H1 (cell line): ENCODE measurements around the gene VAT1L. TPM values are rescaled to one million over a fixed set of nuclear protein-coding genes. Genes with fewer than 3 reads are reported as not detected.

Experiments used
- CTCF ChIA-PET: fragments of 300-600 bp; sonication (Branson Sonifier 250); formaldehyde crosslinking; loops from one replicate; lab custom pipeline; 2021; ENCODE audit not compliant: partially characterized antibody; lab: Charles Lee
- POLR2A ChIA-PET: fragments of 300-600 bp; sonication (Branson Sonifier 250); formaldehyde crosslinking; loops from one replicate; lab custom pipeline; 2021; ENCODE audit warnings: inconsistent platforms; ENCODE audit not compliant: partially characterized antibody; lab: Charles Lee
- DNase-seq, 2 experiments: peaks; one replicate each; pipeline versions ENCODE4 v3.0.0 to v3.0.0-alpha.2; 2010 to 2022; ENCODE audit warnings: low spot score in 2 of 2, low read depth in 1 of 2, mixed read lengths in 1 of 2
- FAIRE-seq: peaks from 2 replicates; lab custom pipeline; 2011; peaks lifted over from hg19 to GRCh38; lab: Jason Lieb, UNC
- H2AFZ ChIP-seq: 2 replicates; pipeline ENCODE4 v1.8.1; 2012; ENCODE audit warnings: low read length, inconsistent platforms
- H2AK5ac ChIP-seq: 2 replicates; pipeline ENCODE4 v1.6.1; 2013; ENCODE audit warnings: low read depth, low read length
- H2BK120ac ChIP-seq: replicated peaks from 2 replicates; pipeline ENCODE3; 2013; ENCODE audit warnings: low read depth, low read length, inconsistent platforms
- H2BK12ac ChIP-seq: 2 replicates; pipeline ENCODE4 v1.6.1; 2013; ENCODE audit warnings: low read depth, low read length
- H2BK15ac ChIP-seq: 2 replicates; pipeline ENCODE4 v1.6.1; 2013; ENCODE audit warnings: low read length
- H2BK20ac ChIP-seq: 2 replicates; pipeline ENCODE4 v1.6.1; 2013; ENCODE audit warnings: low read length
- H2BK5ac ChIP-seq: 2 replicates; pipeline ENCODE4 v1.6.1; 2013; ENCODE audit warnings: low read depth, low read length
- H3K14ac ChIP-seq: 2 replicates; pipeline ENCODE4 v1.6.1; 2013; ENCODE audit warnings: inconsistent platforms; ENCODE audit not compliant: insufficient read length
- H3K18ac ChIP-seq: 2 replicates; pipeline ENCODE4 v1.6.1; 2013; ENCODE audit warnings: low read length; ENCODE audit errors: extremely low read depth
- H3K23ac ChIP-seq: 2 replicates; pipeline ENCODE4 v1.6.1; 2013; ENCODE audit warnings: inconsistent platforms; ENCODE audit not compliant: insufficient read length
- H3K23me2 ChIP-seq: 2 replicates; pipeline ENCODE4 v1.6.1; 2013; ENCODE audit warnings: low read depth, low read length
- H3K27ac ChIP-seq: 2 replicates; pipeline ENCODE4 v1.6.1; 2011; ENCODE audit warnings: low read depth, low read length, inconsistent platforms
- H3K27me3 ChIP-seq, 4 experiments: replicated peaks in 1 of 4; 1 replicate in 1 of 4; 2 replicates in 3 of 4; pipeline versions ENCODE4 v1.6.1 to v1.8.1; 2011 to 2013; ENCODE audit warnings: low read length in 3 of 4, mild to moderate bottlenecking in 3 of 4, inconsistent platforms in 2 of 4, mixed read lengths in 2 of 4, moderate library complexity in 1 of 4; ENCODE audit not compliant: control insufficient read depth in 3 of 4, insufficient read depth in 3 of 4; ENCODE audit errors: extremely low read depth in 1 of 4
- H3K36me3 ChIP-seq, 4 experiments: 2 replicates each; pipeline versions ENCODE4 v1.6.1 to v1.8.1; 2011 to 2013; ENCODE audit warnings: mild to moderate bottlenecking in 4 of 4, low read length in 3 of 4, moderate library complexity in 2 of 4, control low read depth in 1 of 4, inconsistent platforms in 1 of 4; ENCODE audit not compliant: insufficient read depth in 4 of 4, control insufficient read depth in 2 of 4
- H3K4ac ChIP-seq: replicated peaks from 2 replicates; pipeline ENCODE3; 2013; ENCODE audit warnings: low read length, low read depth, mixed read lengths, inconsistent platforms; ENCODE audit not compliant: insufficient read length
- H3K4me1 ChIP-seq, 4 experiments: replicated peaks in 1 of 4; 1 replicate in 1 of 4; 2 replicates in 3 of 4; pipeline versions ENCODE4 v1.6.1 to v1.8.1; 2011 to 2013; ENCODE audit warnings: low read length in 3 of 4, inconsistent platforms in 2 of 4, mixed read lengths in 1 of 4; ENCODE audit not compliant: insufficient read depth in 4 of 4, control insufficient read depth in 3 of 4
- H3K4me2 ChIP-seq, 2 experiments: 2 replicates each; pipeline versions ENCODE4 v1.6.1 to v1.8.1; 2011 to 2013; ENCODE audit warnings: low read depth in 2 of 2, low read length in 2 of 2, control low read depth in 1 of 2, inconsistent platforms in 1 of 2, mild to moderate bottlenecking in 1 of 2; ENCODE audit not compliant: insufficient read depth in 1 of 2
- H3K4me3 ChIP-seq, 4 experiments: fragments of 200-600, 300-600 bp in 1 of 4; sonication (generic), shearing (Covaris generic), sonication (Bioruptor Twin) in 1 of 4; 2 replicates each; pipeline versions ENCODE4 v1.5.1 to v1.8.1; 2011 to 2016; ENCODE audit warnings: low read length in 4 of 4, low read depth in 3 of 4, control low read depth in 2 of 4, inconsistent platforms in 2 of 4, mild to moderate bottlenecking in 2 of 4, mixed read lengths in 1 of 4, moderate library complexity in 1 of 4; ENCODE audit not compliant: insufficient read depth in 2 of 4; ENCODE audit errors: extremely low read depth in 1 of 4
- H3K56ac ChIP-seq: replicated peaks from 2 replicates; pipeline ENCODE3; 2013; ENCODE audit warnings: low read depth, mild to moderate bottlenecking, mixed read lengths, low read length, inconsistent platforms; ENCODE audit not compliant: insufficient read length
- H3K79me1 ChIP-seq: 2 replicates; pipeline ENCODE4 v1.6.1; 2013; ENCODE audit warnings: low read depth, low read length, control low read depth
- H3K79me2 ChIP-seq, 2 experiments: 2 replicates each; pipeline versions ENCODE4 v1.6.1 to v1.8.1; 2012 to 2013; ENCODE audit warnings: low read length in 2 of 2, mild to moderate bottlenecking in 2 of 2, inconsistent platforms in 1 of 2; ENCODE audit not compliant: insufficient read depth in 2 of 2, control insufficient read depth in 1 of 2
- H3K9ac ChIP-seq, 4 experiments: replicated peaks in 1 of 4; 1 replicate in 1 of 4; 2 replicates in 3 of 4; pipeline versions ENCODE4 v1.6.1 to v1.8.1; 2011 to 2013; ENCODE audit warnings: low read depth in 3 of 4, low read length in 3 of 4, control low read depth in 2 of 4, mild to moderate bottlenecking in 2 of 4, moderate library complexity in 2 of 4, inconsistent platforms in 1 of 4; ENCODE audit errors: extremely low read depth in 1 of 4
- H3K9me3 ChIP-seq, 2 experiments: 2 replicates each; pipeline versions ENCODE4 v1.6.1 to v1.8.1; 2012 to 2013; ENCODE audit warnings: mild to moderate bottlenecking in 2 of 2, moderate library complexity in 2 of 2, control low read depth in 1 of 2, inconsistent platforms in 1 of 2, low read depth in 1 of 2, low read length in 1 of 2, mixed read lengths in 1 of 2; ENCODE audit not compliant: insufficient read depth in 2 of 2
- H4K20me1 ChIP-seq, 2 experiments: replicated peaks in 1 of 2; 2 replicates each; pipeline versions ENCODE3 to v1.8.1; 2011 to 2013; ENCODE audit warnings: inconsistent platforms in 2 of 2, low read length in 2 of 2, mild to moderate bottlenecking in 1 of 2; ENCODE audit not compliant: insufficient read depth in 2 of 2, control insufficient read depth in 1 of 2
- H4K5ac ChIP-seq: 2 replicates; pipeline ENCODE4 v1.6.1; 2013; ENCODE audit warnings: low read length, low read depth, mixed read lengths, inconsistent platforms; ENCODE audit not compliant: insufficient read length
- H4K8ac ChIP-seq: 2 replicates; pipeline ENCODE4 v1.8.0; 2013; ENCODE audit warnings: mild to moderate bottlenecking, moderate library complexity, low read length, inconsistent platforms; ENCODE audit not compliant: insufficient read depth; ENCODE audit errors: extremely low read depth
- H4K91ac ChIP-seq: replicated peaks from 2 replicates; pipeline ENCODE3; 2013; ENCODE audit warnings: low read length, mixed read lengths, inconsistent platforms; ENCODE audit not compliant: insufficient read length
- ATF3 ChIP-seq: IDR thresholded peaks from 2 replicates; pipeline ENCODE4 v1.6.1; 2011; ENCODE audit warnings: low read depth, mild to moderate bottlenecking, low read length; ENCODE audit not compliant: insufficient read depth
- EP300 ChIP-seq, 2 experiments: IDR thresholded peaks; 1 replicate in 1 of 2; 2 replicates in 1 of 2; pipeline ENCODE4 v1.6.1; 2011 to 2012; ENCODE audit warnings: low read depth in 2 of 2, low read length in 2 of 2, mild to moderate bottlenecking in 2 of 2, borderline replicate concordance in 1 of 2, inconsistent platforms in 1 of 2, moderate library complexity in 1 of 2
- GABPA ChIP-seq: IDR thresholded peaks from 2 replicates; pipeline ENCODE4 v1.6.1; 2011; ENCODE audit warnings: mild to moderate bottlenecking, low read length, moderate library complexity, borderline replicate concordance; ENCODE audit not compliant: insufficient read depth
- HDAC6 ChIP-seq: IDR thresholded peaks from one replicate; pipeline ENCODE4 v1.7.1; 2012; ENCODE audit warnings: low read depth, mild to moderate bottlenecking, inconsistent platforms, low read length, moderate library complexity
- KDM4A ChIP-seq: IDR thresholded peaks from one replicate; pipeline ENCODE4 v1.7.1; 2012; ENCODE audit warnings: low read depth, mild to moderate bottlenecking, moderate library complexity, low read length, inconsistent platforms; ENCODE audit not compliant: severe bottlenecking
- NANOG ChIP-seq: IDR thresholded peaks from 2 replicates; pipeline ENCODE4 v1.6.1; 2011; ENCODE audit warnings: low read length, low read depth, mild to moderate bottlenecking, inconsistent platforms; ENCODE audit not compliant: insufficient read depth, poor library complexity, severe bottlenecking
- NRF1 ChIP-seq: IDR thresholded peaks from 2 replicates; pipeline ENCODE4 v1.6.1; 2011; ENCODE audit warnings: mild to moderate bottlenecking, low read depth, low read length, improper control_type of control experiment
- RFX5 ChIP-seq: IDR thresholded peaks from 2 replicates; pipeline ENCODE4 v1.6.1; 2011; ENCODE audit warnings: low read depth, low read length, improper control_type of control experiment, borderline replicate concordance
- SAP30 ChIP-seq: fragments of 300-600 bp; sonication (generic); IDR thresholded peaks from 2 replicates; pipeline ENCODE4 v1.7.1; 2012; ENCODE audit warnings: low read length, moderate library complexity, mild to moderate bottlenecking, inconsistent platforms; ENCODE audit not compliant: insufficient read depth, insufficient replicate concordance
- SIX5 ChIP-seq: IDR thresholded peaks from 2 replicates; pipeline ENCODE4 v1.6.1; 2011; ENCODE audit warnings: mild to moderate bottlenecking, low read depth, low read length
- SP1 ChIP-seq: IDR thresholded peaks from 2 replicates; pipeline ENCODE4 v1.6.1; 2011; ENCODE audit warnings: low read depth, low read length
- SUZ12 ChIP-seq: fragments of 200-600 bp; sonication (generic); IDR thresholded peaks from 2 replicates; pipeline ENCODE4 v1.6.1; 2012; ENCODE audit warnings: mild to moderate bottlenecking, inconsistent platforms, low read length, moderate library complexity, mixed read lengths
- ZNF274 ChIP-seq: IDR thresholded peaks from 2 replicates; pipeline ENCODE4 v1.7.0; 2012; ENCODE audit warnings: low read length, borderline replicate concordance; ENCODE audit errors: extremely low read depth
- WGBS, 2 experiments: shearing (Covaris generic) in 1 of 2; methylation state at CpG; one replicate each; pipeline versions ENCODE4 v1.1.6 to v1.1.7; 2013 to 2015; ENCODE audit warnings: low lambda C conversion rate in 2 of 2, mixed read lengths in 2 of 2, inconsistent platforms in 1 of 2, low coverage in 1 of 2, missing lambda C conversion rate in 1 of 2; ENCODE audit not compliant: insufficient replicate concordance in 2 of 2, insufficient coverage in 1 of 2, insufficient read length in 1 of 2; ENCODE audit errors: extremely low coverage in 1 of 2, missing lambda C conversion rate in 1 of 2; 5-methylcytosine and 5-hydroxymethylcytosine counted together
- polyA plus RNA-seq, 7 experiments: library from polyadenylated mRNA; depleted of rRNA in 3 of 7; stranded (reverse) in 5 of 7; unstranded in 2 of 7; fragments of >200 nt in 5 of 7; fragments of 200-250 nt in 2 of 7; gene quantifications; 1 replicate in 5 of 7; 2 replicates in 1 of 7; 4 replicates in 1 of 7; pipeline versions ENCODE4 v1.2.1 to v1.2.3, GENCODE V29; 2011 to 2013; ENCODE audit warnings: missing spikeins in 2 of 7, mixed read lengths in 2 of 7
- total RNA-seq: library from RNA; stranded (reverse); fragmentation: NEBNext Ultra II Directional; extraction: Animal tissue kit (Norgen Biotek cat#: 25700); gene quantifications from 2 replicates; pipeline ENCODE4 v1.2.1, GENCODE V29; 2021

Gene VAT1L
- total and polyA plus RNA-seq, 2 of the 8 experiments (the other 6 are each of a cell fraction or from before 2014, with no cell fraction given) = 46.3 to 48.2 TPM

GRCh38 chr16:77922228-77922754 is 133.9 kb downstream of the VAT1L start:
- no peak overlapping the region for H3K4me3 ChIP-seq
- no peak overlapping the region for H3K56ac ChIP-seq
- no peaks in the 10 kb centered on the region for H4K20me1 ChIP-seq
- no peak overlapping the region for H4K5ac ChIP-seq
- no peak overlapping the region for H2BK15ac ChIP-seq
- H3K23me2 ChIP-seq = no peaks in the 10 kb centered on the region
- POLR2A ChIA-PET = no interaction called here
- no peak overlapping the region for H4K91ac ChIP-seq
- H3K4me1 ChIP-seq = peaks cover 3 to 19% (median 6%) of the 10 kb centered on the region in 4 experiments; a peak in 3 of 7 replicates
- CTCF ChIA-PET = interaction anchor here (1.2 to 1.8 kb wide), 3 partner anchors 9 to 178 kb away, joined by 3 to 6 read pairs (median 6); no protein-coding TSS in a partner anchor
- no peak overlapping the region for H3K23ac ChIP-seq
- no peaks in the 10 kb centered on the region for H3K79me2 ChIP-seq
- H2BK20ac ChIP-seq = no peak overlapping the region
- FAIRE-seq (no peak), DNase-seq (no peak)
- H3K14ac ChIP-seq = no peak overlapping the region
- H4K8ac ChIP-seq = no peak overlapping the region
- H3K4ac ChIP-seq = no peak overlapping the region
- no peak overlapping the region for H3K18ac ChIP-seq
- no peak overlapping the region for H3K9ac ChIP-seq
- H3K4me2 ChIP-seq = no peak overlapping the region
- no peaks in the 10 kb centered on the region for H3K27me3 ChIP-seq
- H2BK12ac ChIP-seq = no peak overlapping the region
- H3K79me1 ChIP-seq = no peaks in the 10 kb centered on the region
- H2BK5ac ChIP-seq = no peak overlapping the region
- no peak overlapping the region for H3K27ac ChIP-seq
- H2BK120ac ChIP-seq = no peak overlapping the region
- WGBS, 2 experiments = 77% methylated on average over 6 of the region's 6 CpGs; no CpG with 5 or more reads in 1 of the 2 experiments
- H3K9me3 ChIP-seq = no peaks in the 10 kb centered on the region
- no peak overlapping the region for H2AK5ac ChIP-seq
- H3K36me3 ChIP-seq = no peaks in the 10 kb centered on the region; a peak in 1 of 8 replicates
- no peak overlapping the region for H2AFZ ChIP-seq
- TF ChIP-seq ZNF274 (no peak), SUZ12 (no peak), KDM4A (no peak), GABPA (no peak), NANOG (no peak), EP300 (IDR thresholded peaks at IDR 0.05; ENCODE audit: borderline replicate concordance in 1 of 2, low read depth in 2 of 2, low read length in 2 of 2) (no peak), RFX5 (no peak), NRF1 (no peak), SAP30 (no peak), SIX5 (no peak), HDAC6 (no peak), SP1 (no peak), ATF3 (no peak)
